B cell (primary cell): ENCODE data around the gene MINDY4B. TPM values are rescaled to one million over a fixed set of nuclear protein-coding genes. Genes with fewer than 3 reads are reported as not detected.

Experiments used
- ATAC-seq: fragments of 200-7000 bp; cut with Tn5 transposase; one replicate; pipeline ENCODE4 v1.10.0; 2021; ENCODE audit warnings: low read depth, mild to moderate bottlenecking, moderate number of reproducible peaks, moderate library complexity
- CTCF ChIA-PET: fragments of 350-600 bp; sonication (Branson Sonifier 250); formaldehyde crosslinking; loops from one replicate; lab custom pipeline; 2021; ENCODE audit warnings: antibody characterized with exemption, inconsistent platforms; lab: Charles Lee
- POLR2A ChIA-PET: fragments of 350-600 bp; sonication (Branson Sonifier 250); formaldehyde crosslinking; loops from one replicate; lab custom pipeline; 2021; ENCODE audit warnings: antibody characterized with exemption; lab: Charles Lee
- DNase-seq: peaks from one replicate; pipeline ENCODE4 v3.0.0; 2013
- H2AFZ ChIP-seq: 2 replicates; pipeline ENCODE4 v1.6.1; 2012; ENCODE audit warnings: mild to moderate bottlenecking, low read depth, low read length; ENCODE audit not compliant: insufficient read depth, poor library complexity, severe bottlenecking
- H3K27ac ChIP-seq, 2 donors: 1 replicate in 1 of 2; 2 replicates in 1 of 2; pipeline ENCODE4 v1.5.1; 2012 to 2013; ENCODE audit warnings: low read length in 2 of 2, mild to moderate bottlenecking in 2 of 2, moderate library complexity in 1 of 2
- H3K27me3 ChIP-seq, 4 experiments: fragments of 200-600 bp in 1 of 4; sonication (generic) in 1 of 4; replicated peaks in 1 of 4; 1 replicate in 2 of 4; 2 replicates in 2 of 4; pipeline versions ENCODE4 v1.6.1 to v1.7.0; 2013 to 2016; ENCODE audit warnings: low read length in 3 of 4, mild to moderate bottlenecking in 2 of 4, mixed read lengths in 1 of 4, moderate library complexity in 1 of 4; ENCODE audit not compliant: insufficient read depth in 4 of 4, control insufficient read depth in 3 of 4; ENCODE audit errors: control extremely low read depth in 1 of 4
- H3K36me3 ChIP-seq, 2 experiments: replicated peaks in 1 of 2; 1 replicate in 1 of 2; 2 replicates in 1 of 2; pipeline versions ENCODE4 v1.6.1 to v1.7.1; 2013; ENCODE audit warnings: low read length in 1 of 2; ENCODE audit not compliant: insufficient read depth in 2 of 2, control insufficient read depth in 1 of 2; ENCODE audit errors: control extremely low read depth in 1 of 2, extremely low read depth in 1 of 2
- H3K4me1 ChIP-seq, 2 donors: fragments of 200-600 bp in 1 of 2; sonication (generic) in 1 of 2; 1 replicate in 1 of 2; 2 replicates in 1 of 2; pipeline versions ENCODE4 v1.5.1 to v1.6.1; 2013 to 2017; ENCODE audit warnings: low read length in 2 of 2; ENCODE audit not compliant: control insufficient read depth in 2 of 2, insufficient read depth in 2 of 2
- H3K4me2 ChIP-seq: replicated peaks from 2 replicates; pipeline ENCODE3; 2012; ENCODE audit warnings: mild to moderate bottlenecking, low read depth, low read length; ENCODE audit not compliant: poor library complexity, severe bottlenecking
- H3K4me3 ChIP-seq, 5 experiments: fragments of 200-600 bp in 1 of 5; sonication (generic) in 1 of 5; 1 replicate in 3 of 5; 2 replicates in 2 of 5; pipeline versions ENCODE4 v1.5.1 to v1.7.0; 2011 to 2016; ENCODE audit warnings: low read length in 4 of 5, mild to moderate bottlenecking in 4 of 5, low read depth in 2 of 5, control low read depth in 1 of 5, moderate library complexity in 1 of 5; ENCODE audit not compliant: insufficient read depth in 1 of 5; ENCODE audit errors: control extremely low read depth in 1 of 5, extremely low read depth in 1 of 5
- H3K79me2 ChIP-seq: fragments of 200-600 bp; sonication (generic); one replicate; pipeline ENCODE4 v1.6.0; 2016; ENCODE audit warnings: low read length; ENCODE audit not compliant: control insufficient read depth, insufficient read depth
- H3K9ac ChIP-seq: fragments of 200-600 bp; sonication (generic); 2 replicates; pipeline ENCODE4 v1.6.1; 2017; ENCODE audit warnings: mild to moderate bottlenecking, low read length, moderate library complexity
- H3K9me3 ChIP-seq, 3 donors: one replicate each; pipeline versions ENCODE4 v1.6.1 to v1.7.1; 2013; ENCODE audit warnings: low read length in 2 of 3; ENCODE audit not compliant: control insufficient read depth in 2 of 3, insufficient read depth in 1 of 3; ENCODE audit errors: control extremely low read depth in 1 of 3
- H4K20me1 ChIP-seq: 2 replicates; pipeline ENCODE4 v1.6.0; 2012; ENCODE audit warnings: mild to moderate bottlenecking, low read length; ENCODE audit not compliant: insufficient read depth, control insufficient read depth, poor library complexity, severe bottlenecking
- H3K27ac Mint-ChIP-seq: one replicate; pipeline ENCODE4 v1.8.0; 2021; ENCODE audit warnings: mixed read lengths
- H3K27me3 Mint-ChIP-seq: one replicate; pipeline ENCODE4 v1.8.0; 2021; ENCODE audit warnings: mixed read lengths
- H3K4me1 Mint-ChIP-seq: one replicate; pipeline ENCODE4 v1.8.0; 2021; ENCODE audit warnings: mixed read lengths
- H3K4me3 Mint-ChIP-seq: one replicate; pipeline ENCODE4 v1.8.0; 2021; ENCODE audit warnings: mixed read lengths
- H3K9me3 Mint-ChIP-seq: one replicate; pipeline ENCODE4 v1.8.0; 2022; ENCODE audit warnings: mixed read lengths; ENCODE audit not compliant: insufficient read depth
- EZH2 ChIP-seq: IDR thresholded peaks from 2 replicates; pipeline ENCODE4 v1.6.1; 2012; ENCODE audit warnings: borderline replicate concordance, low read depth, mild to moderate bottlenecking, moderate library complexity, low read length; ENCODE audit not compliant: insufficient read depth, poor library complexity, severe bottlenecking
- WGBS: methylation state at CpG from one replicate; pipeline ENCODE4 v1.1.5; 2013; ENCODE audit warnings: missing lambda C conversion rate; ENCODE audit not compliant: insufficient coverage; 5-methylcytosine and 5-hydroxymethylcytosine counted together
- intact Hi-C: fragments of 100-400 bp; cut with micrococcal nuclease; formaldehyde crosslinking; loops from one replicate; pipeline ENCODE4 v1.10.0; 2022
- polyA plus RNA-seq: library from polyadenylated mRNA; depleted of rRNA; stranded (reverse); fragments of >200 nt; gene quantifications from 2 replicates; pipeline ENCODE4 v1.2.3, GENCODE V29; 2012
- total RNA-seq, 2 donors: library from RNA; stranded (reverse); fragments of 120-200 nt in 1 of 2; gene quantifications; 1 replicate in 1 of 2; 2 replicates in 1 of 2; pipeline versions ENCODE4 v1.2.3 to v1.2.4, GENCODE V29; 2013 to 2022
- TF ChIP-seq, protein P1 (sequence below): fragments of 200-600 bp; IDR thresholded peaks from one replicate; pipeline ENCODE4 v1.8.0; 2022; ENCODE audit warnings: antibody characterized with exemption, mild to moderate bottlenecking

Gene MINDY4B
- total and polyA plus RNA-seq, 2 donors (not counting 1 experiment from before 2014, with no cell fraction given) = not detected

DNA sequence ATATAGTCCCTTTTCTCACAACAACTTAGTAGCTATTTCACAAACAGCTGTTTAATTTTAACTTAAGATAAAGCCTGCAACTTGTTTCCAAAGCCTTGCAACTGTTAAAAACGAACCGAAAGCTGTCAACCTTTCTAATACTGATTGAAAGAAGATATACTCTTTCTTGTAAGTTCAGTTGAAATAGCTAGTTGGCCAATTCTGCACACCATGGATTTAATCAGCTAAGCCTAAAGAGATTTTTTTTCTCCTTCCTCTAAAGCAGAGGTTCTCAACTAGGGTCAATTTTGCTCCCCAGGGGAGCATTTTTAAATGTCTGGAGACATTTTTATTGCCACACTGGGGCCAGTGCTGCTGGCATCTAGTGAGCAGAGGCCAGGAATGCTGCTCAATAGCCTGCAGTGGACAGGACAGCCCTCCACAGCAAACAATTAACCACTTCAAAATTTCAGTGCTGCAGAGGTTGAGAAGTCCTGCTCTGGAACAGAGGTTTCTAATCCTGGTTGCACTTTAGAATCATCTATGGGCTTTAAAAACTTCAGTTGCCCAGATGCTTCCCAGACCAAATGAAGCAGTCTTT is 26.2 kb downstream of the MINDY4B start:
- CTCF ChIA-PET = interaction anchor here (0.9 kb wide), 1 partner anchor 157 kb away, joined by 3 read pairs; no protein-coding TSS in a partner anchor
- Histone ChIP-seq H3K9ac (no peak overlapping the region), H3K4me2 (no peak overlapping the region), H3K4me3 (no peak overlapping the region), H3K36me3 (no peaks in the 10 kb centered on the region), H3K27me3 (no peaks in the 10 kb centered on the region), H3K27ac (no peak overlapping the region), H3K9me3 (no peaks in the 10 kb centered on the region), H2AFZ (no peak overlapping the region), H3K4me1 (no peaks in the 10 kb centered on the region), H3K79me2 (no peaks in the 10 kb centered on the region), H4K20me1 (no peaks in the 10 kb centered on the region)
- Mint-ChIP-seq H3K4me3 (no peak overlapping the region), H3K27me3 (peaks cover 8% of the 10 kb centered on the region), H3K27ac (no peak overlapping the region), H3K4me1 (no peaks in the 10 kb centered on the region), H3K9me3 (no peaks in the 10 kb centered on the region)
- WGBS = no CpG with 5 or more reads among the region's 2 CpGs
- TF ChIP-seq, protein P1, sequence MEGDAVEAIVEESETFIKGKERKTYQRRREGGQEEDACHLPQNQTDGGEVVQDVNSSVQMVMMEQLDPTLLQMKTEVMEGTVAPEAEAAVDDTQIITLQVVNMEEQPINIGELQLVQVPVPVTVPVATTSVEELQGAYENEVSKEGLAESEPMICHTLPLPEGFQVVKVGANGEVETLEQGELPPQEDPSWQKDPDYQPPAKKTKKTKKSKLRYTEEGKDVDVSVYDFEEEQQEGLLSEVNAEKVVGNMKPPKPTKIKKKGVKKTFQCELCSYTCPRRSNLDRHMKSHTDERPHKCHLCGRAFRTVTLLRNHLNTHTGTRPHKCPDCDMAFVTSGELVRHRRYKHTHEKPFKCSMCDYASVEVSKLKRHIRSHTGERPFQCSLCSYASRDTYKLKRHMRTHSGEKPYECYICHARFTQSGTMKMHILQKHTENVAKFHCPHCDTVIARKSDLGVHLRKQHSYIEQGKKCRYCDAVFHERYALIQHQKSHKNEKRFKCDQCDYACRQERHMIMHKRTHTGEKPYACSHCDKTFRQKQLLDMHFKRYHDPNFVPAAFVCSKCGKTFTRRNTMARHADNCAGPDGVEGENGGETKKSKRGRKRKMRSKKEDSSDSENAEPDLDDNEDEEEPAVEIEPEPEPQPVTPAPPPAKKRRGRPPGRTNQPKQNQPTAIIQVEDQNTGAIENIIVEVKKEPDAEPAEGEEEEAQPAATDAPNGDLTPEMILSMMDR = no peak
- no peak for TF ChIP-seq EZH2
- intact Hi-C loops = no loop called here
- ATAC-seq = no peak
- DNase-seq = no peak
- POLR2A ChIA-PET = no interaction called here

- no peaks in the 10 kb centered on the region for H3K36me3 ChIP-seq
- no peak for DNase-seq
- no peaks in the 10 kb centered on the region for H3K27me3 ChIP-seq
- ChIA-PET CTCF (interaction anchor here (0.9 to 1.2 kb wide), 2 partner anchors 94 to 156 kb away, joined by 3 read pairs; no protein-coding TSS in a partner anchor), POLR2A (no interaction called here)
- H3K79me2 ChIP-seq = no peaks in the 10 kb centered on the region
- WGBS = no CpG with 5 or more reads among the region's 1 CpG
- TF ChIP-seq, protein P1 = no peak
- no peak for TF ChIP-seq EZH2
- no peak overlapping the region for H3K9ac ChIP-seq
- no peak for ATAC-seq
- Mint-ChIP-seq H3K4me3 (no peak overlapping the region), H3K9me3 (no peaks in the 10 kb centered on the region), H3K4me1 (no peaks in the 10 kb centered on the region), H3K27ac (no peak overlapping the region), H3K27me3 (peaks cover 3% of the 10 kb centered on the region)
- no peak overlapping the region for H2AFZ ChIP-seq
- no peak overlapping the region for H3K4me3 ChIP-seq
- H3K27ac ChIP-seq = no peak overlapping the region
- H3K4me1 ChIP-seq = no peaks in the 10 kb centered on the region
- intact Hi-C loops = no loop called here
- no peaks in the 10 kb centered on the region for H4K20me1 ChIP-seq
- H3K9me3 ChIP-seq = no peaks in the 10 kb centered on the region
- no peak overlapping the region for H3K4me2 ChIP-seq
Measured at GRCh38 chr3:150878290-150878689, 26.9 kb downstream of the MINDY4B start.
